GM20000 (cell line): ENCODE measurements around the gene RSPH6A.

Experiments used
- DNase-seq: peaks from one replicate; pipeline ENCODE4 v3.0.0; 2012; ENCODE audit warnings: low spot score
- TF ChIP-seq, protein P1 (sequence below): IDR thresholded peaks from 2 replicates; pipeline ENCODE4 v1.5.1; 2012; ENCODE audit warnings: mild to moderate bottlenecking, control low read depth; ENCODE audit errors: extremely low read depth, missing control alignments

Gene RSPH6A

DNA sequence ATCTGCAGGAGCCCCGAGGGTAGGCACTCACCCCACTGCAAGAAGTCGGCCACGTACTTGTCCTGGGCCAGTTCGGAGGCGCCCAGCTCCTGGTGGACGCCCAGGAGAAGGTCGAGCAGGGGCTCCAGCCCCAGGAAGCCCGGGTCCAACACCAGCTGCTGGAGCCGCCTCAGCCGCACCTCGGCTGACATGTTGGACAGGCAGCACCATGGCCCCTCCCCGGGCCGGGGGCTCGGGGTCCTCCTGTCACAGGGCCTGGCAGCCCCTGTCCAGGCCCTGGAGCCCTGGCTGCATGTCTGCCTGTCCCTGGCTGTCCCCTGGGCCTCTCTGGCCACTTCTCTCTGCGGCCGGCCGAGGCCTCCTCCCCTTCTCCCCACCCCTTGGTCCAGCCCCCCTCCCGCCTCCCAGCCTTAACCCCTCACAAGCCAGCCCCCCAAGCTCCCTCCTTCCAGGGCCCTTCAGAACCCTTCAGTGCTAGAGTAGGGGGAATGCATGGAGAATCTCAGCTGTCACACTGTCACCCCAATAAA is 32.9 kb downstream of the RSPH6A start, which contains the start of gene DMPK:
Gene DMPK (minus strand): TSS at position 329 of the 530 bp plus-strand sequence. CDS start 138 bp downstream, at position 191.
- DNase-seq, result no peak
- TF ChIP-seq, protein P1, sequence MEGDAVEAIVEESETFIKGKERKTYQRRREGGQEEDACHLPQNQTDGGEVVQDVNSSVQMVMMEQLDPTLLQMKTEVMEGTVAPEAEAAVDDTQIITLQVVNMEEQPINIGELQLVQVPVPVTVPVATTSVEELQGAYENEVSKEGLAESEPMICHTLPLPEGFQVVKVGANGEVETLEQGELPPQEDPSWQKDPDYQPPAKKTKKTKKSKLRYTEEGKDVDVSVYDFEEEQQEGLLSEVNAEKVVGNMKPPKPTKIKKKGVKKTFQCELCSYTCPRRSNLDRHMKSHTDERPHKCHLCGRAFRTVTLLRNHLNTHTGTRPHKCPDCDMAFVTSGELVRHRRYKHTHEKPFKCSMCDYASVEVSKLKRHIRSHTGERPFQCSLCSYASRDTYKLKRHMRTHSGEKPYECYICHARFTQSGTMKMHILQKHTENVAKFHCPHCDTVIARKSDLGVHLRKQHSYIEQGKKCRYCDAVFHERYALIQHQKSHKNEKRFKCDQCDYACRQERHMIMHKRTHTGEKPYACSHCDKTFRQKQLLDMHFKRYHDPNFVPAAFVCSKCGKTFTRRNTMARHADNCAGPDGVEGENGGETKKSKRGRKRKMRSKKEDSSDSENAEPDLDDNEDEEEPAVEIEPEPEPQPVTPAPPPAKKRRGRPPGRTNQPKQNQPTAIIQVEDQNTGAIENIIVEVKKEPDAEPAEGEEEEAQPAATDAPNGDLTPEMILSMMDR, result no peak

DNA sequence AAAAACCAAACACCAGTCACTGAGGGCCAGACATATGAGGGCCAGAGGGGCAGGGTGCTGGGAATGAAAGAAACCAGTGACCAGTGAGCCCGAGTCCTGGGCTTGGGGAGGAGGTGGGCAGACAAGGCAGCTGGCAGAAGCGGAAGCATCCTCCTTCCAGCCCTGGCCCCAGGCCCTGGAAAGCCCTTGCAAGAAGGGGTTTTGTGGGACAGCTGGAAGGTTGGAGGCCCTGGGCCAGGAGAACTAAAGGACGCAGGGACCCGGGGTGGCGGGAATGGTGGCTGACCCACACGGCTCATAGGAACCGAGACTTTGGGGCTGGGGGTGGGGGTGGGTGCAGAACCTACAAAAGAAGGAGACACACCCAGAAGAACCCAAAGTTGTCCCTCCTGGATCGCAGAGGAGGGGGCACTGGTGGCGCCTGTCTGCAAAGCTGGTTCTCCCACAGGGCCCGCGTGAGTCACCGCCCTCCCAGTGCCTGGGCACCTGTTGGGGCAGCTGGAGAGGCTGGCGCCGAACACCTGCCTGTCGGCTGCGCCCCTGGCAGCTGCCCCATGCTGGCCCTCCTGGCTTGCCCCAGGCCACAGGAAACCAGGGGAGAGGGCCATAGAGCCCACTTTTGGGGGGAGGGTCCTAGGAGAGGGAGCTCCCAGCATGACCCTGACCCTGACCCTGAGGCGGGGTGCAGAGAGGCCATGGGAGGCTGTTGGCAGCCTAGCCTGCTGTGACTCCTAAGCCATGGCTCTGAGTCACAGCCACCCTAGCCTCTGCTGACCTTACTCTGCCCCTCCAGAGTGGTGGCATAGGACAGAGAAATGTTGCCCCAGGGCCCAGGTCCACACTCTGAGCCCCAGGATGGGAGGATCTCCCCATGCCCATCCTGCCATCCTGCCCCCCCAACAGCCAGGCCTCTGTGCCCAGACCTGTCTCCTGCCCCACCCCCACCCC is 33.6 kb downstream of the RSPH6A start:
- TF ChIP-seq, protein P1, result no peak
- DNase-seq, result no peak

DNA sequence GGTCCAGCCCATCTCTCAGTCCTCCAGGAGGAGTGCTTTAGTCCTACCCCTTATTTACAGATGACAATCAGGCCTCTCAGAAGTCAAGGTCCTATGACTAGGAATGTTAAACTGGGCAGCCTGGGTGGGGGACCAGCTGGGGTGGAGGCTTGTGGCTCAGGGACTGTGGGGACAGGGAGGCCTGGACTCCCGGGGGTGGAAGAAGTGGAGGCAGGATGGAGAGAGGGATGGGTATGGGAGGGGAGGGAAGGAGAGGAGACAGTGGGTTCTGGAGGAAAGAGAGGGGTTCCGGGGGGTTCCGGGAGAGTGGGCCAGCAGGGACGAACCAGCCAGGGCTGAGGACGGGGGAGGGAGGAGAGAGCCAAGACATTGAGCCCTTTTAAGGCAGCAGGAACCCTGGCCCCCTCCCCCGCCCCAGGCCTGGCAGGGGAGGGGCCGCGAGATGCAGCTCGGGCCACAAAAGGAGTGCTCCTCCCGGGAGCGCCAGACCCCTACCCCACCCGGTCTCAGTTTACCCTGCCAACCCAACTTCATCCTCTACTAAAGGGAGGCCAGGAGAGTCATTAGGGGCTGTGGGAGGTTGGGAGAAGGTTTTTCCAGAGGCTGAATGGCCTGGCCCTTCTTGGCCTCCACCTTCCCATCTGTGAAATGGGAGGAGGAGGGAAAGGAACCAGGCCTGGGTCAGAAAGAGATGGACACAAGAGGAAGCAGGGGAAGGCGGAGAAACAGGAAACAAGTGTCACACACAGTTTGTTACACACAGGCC is 34.5 kb downstream of the RSPH6A start:
- no peak for DNase-seq
- TF ChIP-seq, protein P1, result no peak

DNA sequence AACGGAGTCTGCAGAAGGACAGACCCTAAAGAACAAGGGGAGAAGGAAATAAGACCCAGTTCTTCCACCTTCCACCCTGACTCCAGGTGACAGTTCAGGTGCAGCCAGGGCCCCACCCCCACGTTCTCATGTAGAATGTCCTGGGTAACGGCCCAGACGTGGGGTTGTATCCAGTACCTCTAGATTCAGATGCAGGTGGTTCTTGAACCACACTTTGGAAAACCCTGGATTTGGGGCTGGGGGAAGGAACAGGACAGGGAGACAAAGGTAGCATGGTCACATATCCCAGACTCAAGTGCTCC is 35.0 kb downstream of the RSPH6A start:
- TF ChIP-seq, protein P1, result no peak
- DNase-seq, result no peak

DNA sequence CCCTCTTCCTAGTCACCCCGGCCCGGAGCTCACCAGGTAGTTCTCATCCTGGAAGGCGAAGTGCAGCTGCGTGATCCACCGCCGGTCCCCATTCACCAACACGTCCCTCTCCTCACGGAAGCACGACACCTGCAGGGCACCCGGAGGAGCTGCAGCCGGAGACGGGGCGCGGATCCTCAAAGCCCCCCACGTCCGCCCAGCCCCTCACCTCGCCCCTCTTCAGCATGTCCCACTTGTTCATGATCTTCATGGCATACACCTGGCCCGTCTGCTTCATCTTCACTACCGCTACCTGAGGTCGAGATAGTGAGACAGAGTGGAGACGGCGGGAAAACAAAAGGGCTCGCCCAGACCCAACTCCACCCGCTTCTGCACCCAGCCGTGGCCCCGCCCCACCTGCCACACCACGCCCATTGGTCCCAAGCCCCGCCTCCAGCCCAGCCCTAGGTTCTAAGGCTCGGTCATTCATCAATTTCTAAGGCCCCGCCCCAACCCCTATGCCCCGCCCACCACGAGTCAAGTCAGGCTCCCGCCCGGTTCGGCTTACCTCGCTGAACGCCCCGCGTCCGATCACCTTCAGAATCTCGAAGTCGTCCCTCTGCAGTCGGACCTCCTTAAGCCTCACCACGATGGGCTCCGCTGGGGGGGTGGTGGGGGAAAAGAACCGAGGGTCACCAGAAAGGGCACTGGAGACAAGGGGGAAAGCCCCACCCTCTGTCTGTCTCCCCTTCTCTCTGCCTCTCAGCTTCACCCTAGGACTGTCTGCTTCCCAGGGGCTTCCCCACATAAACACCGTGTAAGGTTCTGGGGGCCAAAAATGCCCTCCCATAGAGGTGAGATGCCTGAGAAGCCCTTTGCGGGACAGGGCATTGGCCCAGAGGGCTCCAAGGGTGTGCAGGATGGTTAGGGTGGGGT is 35.6 kb downstream of the RSPH6A start:
- peak; percentile 96 for DNase-seq
- TF ChIP-seq, protein P1, result peak; percentile 41

DNA sequence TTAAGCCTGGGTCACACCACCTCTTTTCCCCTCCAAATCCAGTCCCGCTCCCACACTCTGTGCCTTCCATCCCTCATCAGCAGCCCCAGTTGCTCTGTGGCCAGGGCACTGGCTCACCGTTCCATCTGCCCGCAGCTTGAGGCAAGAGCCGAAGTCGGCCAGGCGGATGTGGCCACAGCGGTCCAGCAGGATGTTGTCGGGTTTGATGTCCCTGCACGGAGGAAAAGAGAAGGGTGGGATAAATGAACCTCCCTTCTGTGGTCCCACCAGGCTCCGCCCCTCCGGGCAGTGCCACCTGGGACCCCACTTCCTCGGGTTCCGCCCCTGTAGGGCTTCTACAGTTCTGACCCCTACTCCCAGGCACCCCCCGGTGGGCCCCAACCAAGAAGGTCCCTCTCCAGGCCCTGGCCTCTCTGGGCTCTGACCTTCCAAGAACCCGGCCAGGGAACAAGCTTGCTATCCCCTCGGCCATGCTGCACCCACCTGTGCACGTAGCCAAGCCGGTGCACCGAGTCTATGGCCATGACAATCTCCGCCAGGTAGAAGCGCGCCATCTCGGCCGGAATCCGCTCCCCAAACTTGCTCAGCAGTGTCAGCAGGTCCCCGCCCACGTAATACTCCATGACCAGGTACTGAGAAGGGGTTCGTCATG is 37.0 kb downstream of the RSPH6A start:
- no peak for DNase-seq
- TF ChIP-seq, protein P1, result no peak
